Panc1 (cell line): ENCODE measurements around the gene MT1E. TPM values are rescaled to one million over a fixed set of nuclear protein-coding genes. Genes with fewer than 3 reads are reported as not detected.

Experiments
- ATAC-seq: fragments of 200-7000 bp; cut with Tn5 transposase; 2 replicates; pipeline ENCODE4 v1.9.1; 2020; ENCODE audit warnings: mild to moderate bottlenecking, moderate library complexity
- BruUV-seq: library from RNA; stranded (reverse); fragments of 400-500 nt; replicated peaks from 2 replicates; lab custom pipeline; 2021; lab: Mats Ljungman, UMichigan
- CTCF ChIA-PET: fragments of 300-600 bp; sonication (Branson Sonifier 250); formaldehyde crosslinking; loops from one replicate; lab custom pipeline; 2022; ENCODE audit warnings: antibody characterized with exemption; lab: Charles Lee
- POLR2A ChIA-PET: fragments of 300-600 bp; sonication (Branson Sonifier 250); formaldehyde crosslinking; loops from one replicate; lab custom pipeline; 2022; ENCODE audit warnings: antibody characterized with exemption; lab: Charles Lee
- DNase-seq: peaks from one replicate; pipeline ENCODE4 v3.0.0-alpha.2; 2010; ENCODE audit warnings: low read depth, low spot score
- H3K27ac ChIP-seq: 2 replicates; pipeline ENCODE4 v1.5.1; 2011; ENCODE audit warnings: mild to moderate bottlenecking, low read length, inconsistent platforms
- H3K27me3 ChIP-seq: fragments of 200-500 bp; sonication (Bioruptor generic); 2 replicates; pipeline ENCODE4 v1.6.0; 2014; ENCODE audit warnings: low read length, inconsistent platforms; ENCODE audit not compliant: control insufficient read depth, insufficient read depth
- H3K36me3 ChIP-seq: fragments of 200-500 bp; sonication (Bioruptor generic); 2 replicates; pipeline ENCODE4 v1.5.1; 2014; ENCODE audit warnings: inconsistent platforms, mild to moderate bottlenecking, low read length, moderate library complexity; ENCODE audit not compliant: control insufficient read depth, insufficient read depth
- H3K4me1 ChIP-seq: 2 replicates; pipeline ENCODE4 v1.5.1; 2011; ENCODE audit warnings: inconsistent platforms, mild to moderate bottlenecking, low read length, moderate library complexity; ENCODE audit not compliant: control insufficient read depth, insufficient read depth
- H3K4me3 ChIP-seq, 2 experiments: 2 replicates each; pipeline ENCODE4 v1.5.1; 2011 to 2012; ENCODE audit warnings: low read depth in 2 of 2, low read length in 2 of 2, mild to moderate bottlenecking in 2 of 2, inconsistent platforms in 1 of 2, moderate library complexity in 1 of 2
- H3K9me3 ChIP-seq: fragments of 200-500 bp; sonication (Bioruptor generic); 2 replicates; pipeline ENCODE4 v1.5.1; 2014; ENCODE audit warnings: low read depth, mild to moderate bottlenecking, inconsistent platforms, low read length, moderate library complexity; ENCODE audit not compliant: control insufficient read depth, insufficient read depth
- POLR2AphosphoS5 ChIP-seq: IDR thresholded peaks from 2 replicates; pipeline ENCODE4 v1.6.1; 2012; ENCODE audit warnings: mild to moderate bottlenecking, low read depth, low read length, moderate library complexity
- REST ChIP-seq, 2 experiments: IDR thresholded peaks; 2 replicates each; pipeline ENCODE4 v1.6.1; 2011 to 2012; ENCODE audit warnings: low read depth in 2 of 2, control low read depth in 1 of 2, low read length in 1 of 2, mild to moderate bottlenecking in 1 of 2, moderate library complexity in 1 of 2; ENCODE audit not compliant: insufficient read depth in 1 of 2
- SIN3A ChIP-seq: IDR thresholded peaks from 2 replicates; pipeline ENCODE4 v1.6.1; 2012; ENCODE audit warnings: low read depth, mild to moderate bottlenecking, low read length, moderate library complexity, borderline replicate concordance; ENCODE audit not compliant: insufficient read depth
- TCF7L2 ChIP-seq: IDR thresholded peaks from 2 replicates; pipeline ENCODE4 v1.6.1; 2011; ENCODE audit warnings: mild to moderate bottlenecking, low read depth, low read length, inconsistent platforms
- in situ Hi-C: cut with HindIII; loops from 2 replicates; pipeline ENCODE4 v1.10.0; 2016; ENCODE audit warnings: low sequenced_read_pairs, low pct_unique_long_range_greater_than_20kb
- intact Hi-C: fragments of 100-400 bp; cut with micrococcal nuclease; formaldehyde crosslinking; loops from one replicate; pipeline ENCODE4 v1.10.0; 2022; ENCODE audit not compliant: unreplicated experiment
- total RNA-seq: library from RNA; stranded (reverse); gene quantifications from one replicate; pipeline ENCODE4 v1.2.1, GENCODE V29; 2021; ENCODE audit not compliant: unreplicated experiment
- TF ChIP-seq, protein P1 (sequence below): fragments of 450-650 bp; IDR thresholded peaks from 2 replicates; pipeline ENCODE4 v1.5.1; 2017; ENCODE audit warnings: mild to moderate bottlenecking

The MT1E gene
- total RNA-seq, 1 experiment from 2014 or later: 170 TPM

DNA sequence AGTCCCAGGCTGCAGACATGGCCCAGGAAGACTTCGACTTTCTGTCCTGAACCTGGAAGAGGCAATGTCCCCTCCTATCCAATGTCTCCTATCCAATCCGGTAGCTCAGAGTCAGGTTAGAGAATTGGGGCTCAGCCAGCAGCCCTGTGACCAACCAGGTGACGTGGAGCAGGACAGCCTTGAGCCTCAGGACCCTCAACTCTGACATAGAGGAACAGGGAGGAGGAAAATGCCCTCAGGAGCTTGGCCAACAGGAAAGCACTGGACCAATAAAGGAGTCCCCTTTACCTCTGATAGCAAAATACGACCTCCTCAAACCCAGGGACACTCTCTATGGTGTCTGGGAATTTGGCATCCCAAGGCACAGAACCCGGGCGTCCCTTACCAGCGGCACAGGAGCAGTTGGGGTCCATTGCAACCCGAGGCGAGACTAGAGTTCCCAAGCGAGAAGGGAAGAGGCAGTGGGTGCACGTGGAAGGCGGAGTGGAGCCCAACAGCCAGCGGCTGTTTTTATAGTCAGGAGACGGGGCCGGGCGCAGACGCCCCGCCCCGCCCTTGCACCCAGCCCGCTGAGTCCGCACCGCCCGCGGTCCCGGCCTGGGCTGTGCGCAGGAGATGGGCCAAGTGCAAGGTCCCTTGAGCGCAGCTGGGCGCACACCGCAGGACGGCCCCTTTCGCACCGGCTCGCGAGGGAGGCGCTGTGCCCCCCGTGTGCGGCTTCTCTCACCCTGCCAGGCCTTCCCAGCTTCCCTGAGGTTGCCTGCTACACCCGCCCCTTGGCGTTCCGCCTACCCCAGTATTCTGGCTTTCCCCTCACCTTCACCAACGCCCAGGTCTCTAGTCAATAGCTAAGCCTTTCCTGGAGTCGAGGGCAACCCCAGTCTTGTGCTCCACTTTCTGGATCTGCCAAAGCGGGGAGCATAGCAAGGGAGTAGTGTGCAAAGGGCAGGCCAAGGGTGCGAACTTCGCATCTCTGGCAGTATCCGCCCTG, 42.3 kb downstream of the MT1E start, which contains the start of gene MT1G:
Gene MT1G (minus strand): TSS at position 485 of the 991 bp plus-strand sequence. CDS start 72 bp downstream, at position 413.
- DNase-seq (no peak), ATAC-seq (no peak)
- ChIA-PET CTCF (no interaction called here), POLR2A (interaction anchor here (0.6 kb wide), 1 partner anchor 41 kb away, joined by 3 read pairs; no protein-coding TSS in a partner anchor)
- intact Hi-C loops: no loop called here
- in situ Hi-C loops: no loop called here
- TF ChIP-seq TCF7L2 (no peak), SIN3A (no peak), POLR2AphosphoS5 (no peak), REST (IDR thresholded peaks at IDR 0.05; ENCODE audit: insufficient read depth in 1 of 2, low read depth in 2 of 2, low read length in 1 of 2) (no peak)
- TF ChIP-seq, protein P1, sequence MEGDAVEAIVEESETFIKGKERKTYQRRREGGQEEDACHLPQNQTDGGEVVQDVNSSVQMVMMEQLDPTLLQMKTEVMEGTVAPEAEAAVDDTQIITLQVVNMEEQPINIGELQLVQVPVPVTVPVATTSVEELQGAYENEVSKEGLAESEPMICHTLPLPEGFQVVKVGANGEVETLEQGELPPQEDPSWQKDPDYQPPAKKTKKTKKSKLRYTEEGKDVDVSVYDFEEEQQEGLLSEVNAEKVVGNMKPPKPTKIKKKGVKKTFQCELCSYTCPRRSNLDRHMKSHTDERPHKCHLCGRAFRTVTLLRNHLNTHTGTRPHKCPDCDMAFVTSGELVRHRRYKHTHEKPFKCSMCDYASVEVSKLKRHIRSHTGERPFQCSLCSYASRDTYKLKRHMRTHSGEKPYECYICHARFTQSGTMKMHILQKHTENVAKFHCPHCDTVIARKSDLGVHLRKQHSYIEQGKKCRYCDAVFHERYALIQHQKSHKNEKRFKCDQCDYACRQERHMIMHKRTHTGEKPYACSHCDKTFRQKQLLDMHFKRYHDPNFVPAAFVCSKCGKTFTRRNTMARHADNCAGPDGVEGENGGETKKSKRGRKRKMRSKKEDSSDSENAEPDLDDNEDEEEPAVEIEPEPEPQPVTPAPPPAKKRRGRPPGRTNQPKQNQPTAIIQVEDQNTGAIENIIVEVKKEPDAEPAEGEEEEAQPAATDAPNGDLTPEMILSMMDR: no peak
- Histone ChIP-seq H3K4me1 (no peaks in the 10 kb centered on the region), H3K36me3 (no peaks in the 10 kb centered on the region), H3K27ac (no peak within 1 kb of the TSS), H3K27me3 (no peaks in the 10 kb centered on the region), H3K4me3 (no peak within 1 kb of the TSS), H3K9me3 (no peaks in the 10 kb centered on the region)
- no TSS peak for BruUV-seq

GRCh38 chr16:56669005-56669839, 43.6 kb downstream of the MT1E start, which contains the start of gene MT1H:
Gene MT1H (plus strand): TSS chr16:56669814. CDS start chr16:56669885, 71 bp downstream.
- POLR2A ChIA-PET: interaction anchor here (0.6 kb wide), 1 partner anchor 43 kb away, joined by 3 read pairs; no protein-coding TSS in a partner anchor
- in situ Hi-C loops: no loop called here
- TF ChIP-seq REST (IDR thresholded peaks at IDR 0.05; ENCODE audit: insufficient read depth in 1 of 2, low read depth in 2 of 2, low read length in 1 of 2) (no peak), POLR2AphosphoS5 (no peak), TCF7L2 (no peak), SIN3A (no peak)
- TF ChIP-seq, protein P1: no peak

More at GRCh38 chr16:56669005-56669839, 43.6 kb downstream of the MT1E start, which contains the start of gene MT1H:
- H3K27ac ChIP-seq: no peak within 1 kb of the TSS
- no TSS peak for BruUV-seq
- ATAC-seq (no peak), DNase-seq (no peak)
- intact Hi-C loops: no loop called here
- H3K9me3 ChIP-seq: no peaks in the 10 kb centered on the region
- H3K27me3 ChIP-seq: no peaks in the 10 kb centered on the region
- CTCF ChIA-PET: no interaction called here
- no peaks in the 10 kb centered on the region for H3K36me3 ChIP-seq
- no peaks in the 10 kb centered on the region for H3K4me1 ChIP-seq
- H3K4me3 ChIP-seq: no peak within 1 kb of the TSS
